Activated T-cell treated with anti-CD3 and anti-CD28 coated beads, Interleukin-2, amount 50 U/mL, for 4 hours (primary cell): ENCODE measurements around the gene ZNF519. TPM values are rescaled to one million over a fixed set of nuclear protein-coding genes. Genes with fewer than 3 reads are reported as not detected.
A peak's percentile ranks its signal among the peaks of the same experiment; 100 is the strongest.
"Not testable (repeated sequence)": the region's sequence is repeated elsewhere in the genome, so short reads cannot be mapped to it uniquely, and the experiment has no call there.

Source experiments
- ATAC-seq, 2 donors: fragments of 200-7000 bp; cut with Tn5 transposase; one replicate each; pipeline ENCODE4 v1.10.0; 2021
- DNase-seq: peaks from one replicate; pipeline ENCODE4 v3.0.0-alpha.2; 2020
- H3K27me3 Mint-ChIP-seq: one replicate; pipeline ENCODE4 v1.8.0; 2021; ENCODE audit warnings: low read depth, mixed read lengths
- H3K36me3 Mint-ChIP-seq: one replicate; pipeline ENCODE4 v1.8.0; 2022; ENCODE audit warnings: mixed read lengths; ENCODE audit not compliant: insufficient read depth
- H3K4me1 Mint-ChIP-seq: one replicate; pipeline ENCODE4 v1.8.0; 2021; ENCODE audit warnings: low read depth, mixed read lengths
- H3K4me3 Mint-ChIP-seq: one replicate; pipeline ENCODE4 v1.8.0; 2021; ENCODE audit warnings: mild to moderate bottlenecking, moderate library complexity, mixed read lengths
- H3K9me3 Mint-ChIP-seq: one replicate; pipeline ENCODE4 v1.8.0; 2021; ENCODE audit warnings: mixed read lengths
- total RNA-seq, 3 donors: library from RNA; stranded (reverse); gene quantifications; one replicate each; pipeline ENCODE4 v1.2.1, GENCODE V29; 2021

Gene ZNF519
- total RNA-seq, 3 donors from 2014 or later = 5.1 to 9.5 (median 6.6) TPM

GRCh38 chr18:14151564-14152113, 19.4 kb upstream of the ZNF519 start:
- H3K4me3 Mint-ChIP-seq, H3K36me3 Mint-ChIP-seq, DNase-seq, H3K4me1 Mint-ChIP-seq, H3K9me3 Mint-ChIP-seq, ATAC-seq, H3K27me3 Mint-ChIP-seq: not testable (repeated sequence)

- not testable (repeated sequence) for H3K4me1 Mint-ChIP-seq, ATAC-seq, H3K27me3 Mint-ChIP-seq, DNase-seq, H3K36me3 Mint-ChIP-seq, H3K9me3 Mint-ChIP-seq, H3K4me3 Mint-ChIP-seq
Measured at GRCh38 chr18:14150766-14151165, 18.5 kb upstream of the ZNF519 start.

- not testable (repeated sequence) for H3K4me1 Mint-ChIP-seq, H3K4me3 Mint-ChIP-seq, ATAC-seq, H3K9me3 Mint-ChIP-seq, H3K27me3 Mint-ChIP-seq, DNase-seq, H3K36me3 Mint-ChIP-seq
Measured at GRCh38 chr18:14149916-14150420, 17.7 kb upstream of the ZNF519 start.

GRCh38 chr18:14149121-14149850, 17.1 kb upstream of the ZNF519 start:
- not testable (repeated sequence) for H3K27me3 Mint-ChIP-seq, H3K4me3 Mint-ChIP-seq, H3K36me3 Mint-ChIP-seq, H3K4me1 Mint-ChIP-seq, H3K9me3 Mint-ChIP-seq, DNase-seq
- ATAC-seq = peak in 1 of 2 donors; percentile 9

GRCh38 chr18:14147935-14148865, 16.0 kb upstream of the ZNF519 start:
- not testable (repeated sequence) for H3K27me3 Mint-ChIP-seq, DNase-seq, H3K4me1 Mint-ChIP-seq, ATAC-seq, H3K4me3 Mint-ChIP-seq, H3K9me3 Mint-ChIP-seq, H3K36me3 Mint-ChIP-seq

GRCh38 chr18:14146771-14147170, 14.5 kb upstream of the ZNF519 start:
- H3K4me3 Mint-ChIP-seq, ATAC-seq, DNase-seq, H3K4me1 Mint-ChIP-seq, H3K9me3 Mint-ChIP-seq, H3K36me3 Mint-ChIP-seq, H3K27me3 Mint-ChIP-seq: not testable (repeated sequence)

- H3K4me1 Mint-ChIP-seq, H3K36me3 Mint-ChIP-seq, H3K27me3 Mint-ChIP-seq, ATAC-seq, H3K9me3 Mint-ChIP-seq, DNase-seq, H3K4me3 Mint-ChIP-seq: not testable (repeated sequence)
Measured at GRCh38 chr18:14145581-14146338, 13.5 kb upstream of the ZNF519 start.

GRCh38 chr18:14145021-14145420, 12.8 kb upstream of the ZNF519 start:
- not testable (repeated sequence) for ATAC-seq, H3K4me3 Mint-ChIP-seq, H3K9me3 Mint-ChIP-seq, H3K4me1 Mint-ChIP-seq, H3K36me3 Mint-ChIP-seq, DNase-seq, H3K27me3 Mint-ChIP-seq

GRCh38 chr18:14144628-14144895, 12.3 kb upstream of the ZNF519 start:
- H3K4me3 Mint-ChIP-seq = no peak overlapping the region
- ATAC-seq = no peak
- no peaks in the 10 kb centered on the region for H3K36me3 Mint-ChIP-seq

GRCh38 chr18:14143871-14144627, 11.8 kb upstream of the ZNF519 start:
- not testable (repeated sequence) for H3K4me3 Mint-ChIP-seq, H3K36me3 Mint-ChIP-seq, H3K27me3 Mint-ChIP-seq, ATAC-seq, H3K9me3 Mint-ChIP-seq, H3K4me1 Mint-ChIP-seq, DNase-seq

More at GRCh38 chr18:14144628-14144895, 12.3 kb upstream of the ZNF519 start:
- H3K4me1 Mint-ChIP-seq = no peaks in the 10 kb centered on the region
- no peak for DNase-seq
- H3K9me3 Mint-ChIP-seq = no peaks in the 10 kb centered on the region
- no peaks in the 10 kb centered on the region for H3K27me3 Mint-ChIP-seq

GRCh38 chr18:14143396-14143795, 11.2 kb upstream of the ZNF519 start:
- H3K36me3 Mint-ChIP-seq, H3K4me3 Mint-ChIP-seq, H3K9me3 Mint-ChIP-seq, DNase-seq, H3K4me1 Mint-ChIP-seq, H3K27me3 Mint-ChIP-seq, ATAC-seq: not testable (repeated sequence)

GRCh38 chr18:14142177-14142576, 9.9 kb upstream of the ZNF519 start:
- DNase-seq, H3K27me3 Mint-ChIP-seq, H3K4me3 Mint-ChIP-seq, H3K4me1 Mint-ChIP-seq, H3K36me3 Mint-ChIP-seq, ATAC-seq, H3K9me3 Mint-ChIP-seq: not testable (repeated sequence)

- H3K4me3 Mint-ChIP-seq, H3K36me3 Mint-ChIP-seq, H3K4me1 Mint-ChIP-seq, H3K27me3 Mint-ChIP-seq, DNase-seq, H3K9me3 Mint-ChIP-seq, ATAC-seq: not testable (repeated sequence)
Measured at GRCh38 chr18:14139583-14139982, 7.3 kb upstream of the ZNF519 start.
